K562 (cell line): ENCODE data around the gene SENP7. TPM values are rescaled to one million over a fixed set of nuclear protein-coding genes. Genes with fewer than 3 reads are reported as not detected.

Source experiments
- ATAC-seq: fragments of 200-7000 bp; cut with Tn5 transposase; 3 replicates; pipeline ENCODE4 v1.9.1; 2020; ENCODE audit warnings: moderate library complexity
- BruUV-seq: library from RNA; stranded (reverse); fragments of 400-500 nt; replicated peaks from 2 replicates; lab custom pipeline; 2021; lab: Mats Ljungman, UMichigan
- CTCF ChIA-PET: fragments of 300-600 bp; formaldehyde crosslinking; extraction: SDS; loops from one replicate; lab custom pipeline; 2021; ENCODE audit warnings: low intra/inter-chr PET ratio; lab: Yijun Ruan, JAX
- POLR2A ChIA-PET: fragments of 300-600, 350-650 bp; sonication (Branson Sonifier 250); formaldehyde crosslinking; extraction: SDS; loops from one replicate; lab custom pipeline; 2021; ENCODE audit warnings: antibody characterized with exemption, inconsistent platforms; lab: Yijun Ruan, JAX
- DNase-seq, 4 experiments: peaks; one replicate each; pipeline versions ENCODE4 v3.0.0 to v3.0.0-alpha.2; 2011 to 2018; ENCODE audit warnings: low spot score in 3 of 4, mixed read lengths in 3 of 4; ENCODE audit errors: extremely low read depth in 1 of 4
- FAIRE-seq: peaks from 2 replicates; lab custom pipeline; 2011; peaks lifted over from hg19 to GRCh38; lab: Jason Lieb, UNC
- H2AFZ ChIP-seq: 2 replicates; pipeline ENCODE4 v1.6.0; 2011; ENCODE audit warnings: low read depth, low read length, control low read depth, inconsistent platforms
- H3K27ac ChIP-seq: fragments of 200-600 bp; 3 replicates; pipeline ENCODE4 v1.8.0; 2011; ENCODE audit warnings: low read depth, mild to moderate bottlenecking, control low read depth, inconsistent platforms, low read length, moderate library complexity, mixed read lengths; ENCODE audit errors: extremely low read depth
- H3K27me3 ChIP-seq, 2 experiments: fragments of 300-600 bp in 1 of 2; 2 replicates in 1 of 2; 3 replicates in 1 of 2; pipeline versions ENCODE4 v1.6.0 to v1.8.0; 2011; ENCODE audit warnings: inconsistent platforms in 2 of 2, low read length in 2 of 2, mild to moderate bottlenecking in 1 of 2, mixed read lengths in 1 of 2, moderate library complexity in 1 of 2; ENCODE audit not compliant: control insufficient read depth in 2 of 2, insufficient read depth in 2 of 2
- H3K36me3 ChIP-seq: fragments of 300-600 bp; 3 replicates; pipeline ENCODE4 v1.8.0; 2011; ENCODE audit warnings: mild to moderate bottlenecking, low read length, inconsistent platforms; ENCODE audit not compliant: control insufficient read depth, insufficient read depth
- H3K4me1 ChIP-seq, 2 experiments: fragments of 200-600 bp in 1 of 2; replicated peaks in 1 of 2; 2 replicates in 1 of 2; 3 replicates in 1 of 2; pipeline versions ENCODE4 v1.5.1 to v1.8.0; 2011; ENCODE audit warnings: inconsistent platforms in 2 of 2, low read length in 2 of 2, mild to moderate bottlenecking in 1 of 2, mixed read lengths in 1 of 2, moderate library complexity in 1 of 2; ENCODE audit not compliant: control insufficient read depth in 2 of 2, insufficient read depth in 2 of 2
- H3K4me2 ChIP-seq: 2 replicates; pipeline ENCODE4 v1.6.1; 2011; ENCODE audit warnings: low read length, control low read depth, inconsistent platforms, mixed read lengths; ENCODE audit not compliant: insufficient read depth
- H3K4me3 ChIP-seq: fragments of 200-600 bp; sonication (generic), shearing (Covaris generic); 2 replicates; pipeline ENCODE4 v1.5.1; 2016; ENCODE audit warnings: control low read depth, inconsistent platforms
- H3K79me2 ChIP-seq: fragments of 200-600 bp; 3 replicates; pipeline ENCODE4 v1.8.0; 2011; ENCODE audit warnings: low read length, inconsistent platforms; ENCODE audit not compliant: control insufficient read depth, insufficient read depth
- H3K9ac ChIP-seq, 2 experiments: 2 replicates each; pipeline versions ENCODE4 v1.6.0 to v1.6.1; 2011; ENCODE audit warnings: low read depth in 2 of 2, low read length in 2 of 2, control low read depth in 1 of 2, inconsistent platforms in 1 of 2, mild to moderate bottlenecking in 1 of 2, mixed read lengths in 1 of 2; ENCODE audit not compliant: insufficient read depth in 1 of 2
- H3K9me1 ChIP-seq: one replicate; pipeline ENCODE4 v1.6.0; 2011; ENCODE audit warnings: inconsistent platforms, mild to moderate bottlenecking, low read length, moderate library complexity; ENCODE audit not compliant: control insufficient read depth, insufficient read depth
- H3K9me3 ChIP-seq: replicated peaks from 2 replicates; pipeline ENCODE4 v1.5.1; 2011; ENCODE audit warnings: low read depth, low read length, inconsistent platforms; ENCODE audit not compliant: control insufficient read depth, insufficient read depth
- H4K20me1 ChIP-seq: replicated peaks from 2 replicates; pipeline ENCODE4 v1.6.1; 2011; ENCODE audit warnings: low read length, inconsistent platforms, mixed read lengths; ENCODE audit not compliant: control insufficient read depth, insufficient read depth
- ATF6 ChIP-seq: sonication (generic); formaldehyde crosslinking; IDR thresholded peaks from 2 replicates; pipeline ENCODE4 v1.4.0; 2020; ENCODE audit warnings: mild to moderate bottlenecking, missing genetic modification reagents
- BRD9 ChIP-seq: fragments of 450-650 bp; IDR thresholded peaks from 2 replicates; pipeline ENCODE4 v1.6.1; 2018; ENCODE audit warnings: low read depth; ENCODE audit not compliant: partially characterized antibody
- CHD1 ChIP-seq: fragments of 200-600 bp; sonication (generic); IDR thresholded peaks from one replicate; pipeline ENCODE4 v1.6.1; 2012; ENCODE audit warnings: mild to moderate bottlenecking, moderate library complexity, low read length, inconsistent platforms
- CREM ChIP-seq: IDR thresholded peaks from 2 replicates; pipeline ENCODE4 v1.6.1; 2014; ENCODE audit warnings: antibody characterized with exemption, low read depth
- E4F1 ChIP-seq: fragments of 250-450 bp; sonication (Bioruptor Pico); IDR thresholded peaks from 2 replicates; pipeline ENCODE4 v1.5.0; 2021; ENCODE audit warnings: mild to moderate bottlenecking, borderline replicate concordance
- EZH2 ChIP-seq: IDR thresholded peaks from 2 replicates; pipeline ENCODE4 v1.6.1; 2012; ENCODE audit warnings: low read depth, mild to moderate bottlenecking, inconsistent platforms, low read length, borderline replicate concordance
- MCM7 ChIP-seq, 2 experiments: fragments of 450-650 bp; IDR thresholded peaks; 2 replicates each; pipeline ENCODE4 v1.6.1; 2016 to 2018
- NCOA1 ChIP-seq: fragments of 450-650 bp; IDR thresholded peaks from 2 replicates; pipeline ENCODE4 v1.6.1; 2016; ENCODE audit warnings: low read depth
- NR3C1 ChIP-seq: sonication (generic); formaldehyde crosslinking; IDR thresholded peaks from 2 replicates; pipeline ENCODE4 v1.8.1; 2022; ENCODE audit warnings: missing genetic modification reagents
- POLR3G ChIP-seq: IDR thresholded peaks from 2 replicates; pipeline ENCODE4 v1.6.1; 2011; ENCODE audit not compliant: insufficient read length, insufficient replicate concordance; ENCODE audit errors: extremely low read depth
- RBFOX2 ChIP-seq: fragments of 200-400 bp; formaldehyde crosslinking; IDR thresholded peaks from 2 replicates; pipeline ENCODE4 v1.6.1; 2017; ENCODE audit warnings: low read depth, mild to moderate bottlenecking, low read length, moderate library complexity
- SIN3B ChIP-seq: fragments of 450-650 bp; IDR thresholded peaks from 2 replicates; pipeline ENCODE4 v1.6.1; 2017; ENCODE audit warnings: low read depth, mild to moderate bottlenecking, moderate library complexity
- SREBF1 ChIP-seq: fragments of 150-350 bp; IDR thresholded peaks from 2 replicates; pipeline ENCODE4 v1.6.1; 2014; ENCODE audit warnings: antibody characterized with exemption, low read depth, low read length, borderline replicate concordance
- YY1 ChIP-seq, 3 experiments: IDR thresholded peaks; 2 replicates each; pipeline ENCODE4 v1.6.1; 2011; ENCODE audit warnings: low read length in 2 of 3, mild to moderate bottlenecking in 2 of 3, moderate library complexity in 2 of 3, borderline replicate concordance in 1 of 3, control low read depth in 1 of 3, low read depth in 1 of 3; ENCODE audit not compliant: insufficient read depth in 3 of 3, insufficient replicate concordance in 2 of 3, control insufficient read depth in 1 of 3, insufficient read length in 1 of 3; ENCODE audit errors: extremely low read depth in 1 of 3
- ZNF551 ChIP-seq: fragments of 250-450 bp; sonication (Bioruptor Pico); IDR thresholded peaks from 2 replicates; pipeline ENCODE4 v1.5.0; 2021; ENCODE audit warnings: mild to moderate bottlenecking, moderate library complexity
- ZNF695 ChIP-seq: fragments of 450-650 bp; formaldehyde crosslinking; IDR thresholded peaks from 2 replicates; pipeline ENCODE4 v1.4.0; 2020; ENCODE audit warnings: mild to moderate bottlenecking, moderate library complexity
- ZNF75A ChIP-seq: fragments of 450-650 bp; formaldehyde crosslinking; IDR thresholded peaks from 2 replicates; pipeline ENCODE4 v1.4.0; 2020; ENCODE audit warnings: mild to moderate bottlenecking
- WGBS: fragments of 100-300 bp; shearing (Covaris generic); methylation state at CpG from one replicate; pipeline ENCODE4 v1.1.6; 2016; ENCODE audit warnings: low coverage, mixed read lengths; ENCODE audit not compliant: insufficient coverage; ENCODE audit errors: missing lambda C conversion rate; 5-methylcytosine and 5-hydroxymethylcytosine counted together
- in situ Hi-C: fragments of 300-500 bp; cut with MboI; formaldehyde crosslinking; loops from 4 replicates; pipeline ENCODE4 v1.15.0; 2018; ENCODE audit warnings: inconsistent platforms, mixed read lengths
- intact Hi-C: fragments of 100-400 bp; cut with micrococcal nuclease; formaldehyde crosslinking; loops from 2 replicates; pipeline ENCODE4 v1.14.2; 2022
- polyA plus RNA-seq, 8 experiments: library from polyadenylated mRNA; depleted of rRNA in 4 of 8; stranded (reverse) in 5 of 8; unstranded in 3 of 8; fragments of >200 nt; fragmentation: Nextera tagmentation in 2 of 8; fragmentation: Illumina TruSeq in 1 of 8; extraction: Ambion mirVana in 2 of 8; extraction: Trizol in 1 of 8; gene quantifications; 2 replicates each; pipeline versions ENCODE4 v1.2.1 to v1.2.3, GENCODE V29; 2011 to 2014; ENCODE audit warnings: inconsistent platforms in 1 of 8, missing spikeins in 1 of 8
- total RNA-seq, 7 experiments: library from RNA; depleted of rRNA in 6 of 7; stranded (reverse); fragments of >200 nt in 6 of 7; fragmentation: Illumina TruSeq in 2 of 7; extraction: Trizol in 2 of 7; gene quantifications; 2 replicates each; pipeline versions ENCODE4 v1.2.1 to v1.2.3, GENCODE V29; 2011 to 2021; ENCODE audit warnings: low replicate concordance in 1 of 7

SENP7 gene
- total and polyA plus RNA-seq, 9 of the 15 experiments (the other 6 are each of a cell fraction or from before 2014, with no cell fraction given): 4.1 to 21.9 (median 10.7) TPM

GRCh38 chr3:101561630-101562328 lies 48.8 kb upstream of the SENP7 start, which contains the start of gene TRMT10C:
TRMT10C (plus strand) TSS chr3:101561868; CDS start chr3:101564782, 2,914 bp downstream.
- Histone ChIP-seq H3K9ac (peak within 1 kb of the TSS; percentile 94 to 95), H3K27ac (peak within 1 kb of the TSS; percentile 96), H4K20me1 (peaks cover 12% of the 10 kb centered on the region), H3K27me3 (no peaks in the 10 kb centered on the region), H3K9me1 (no peaks in the 10 kb centered on the region), H3K4me1 (peaks cover under 1 to 8% of the 10 kb centered on the region in 2 experiments; a peak in 3 of 5 replicates), H3K4me3 (peak within 1 kb of the TSS; percentile 94), H2AFZ (peak within 1 kb of the TSS; percentile 88), H3K4me2 (peak within 1 kb of the TSS; percentile 94), H3K79me2 (peaks cover 53% of the 10 kb centered on the region), H3K36me3 (peaks cover 40% of the 10 kb centered on the region; the same call in 2 of the 3 replicates), H3K9me3 (no peaks in the 10 kb centered on the region)
- FAIRE-seq: peak; percentile 96
- POLR2A ChIA-PET: interaction anchor here (0.6 to 2.9 kb wide), 7 partner anchors 10 to 491 kb away, joined by 3 to 22 read pairs (median 4); partner anchors contain the start of gene PCNP
- DNase-seq: peak; percentile 75 to 93 (median 80)
- ATAC-seq: peak; percentile 95
- 2% methylated on average over 24 of the region's 35 CpGs for WGBS
- TSS peak; percentile 59 for BruUV-seq
- in situ Hi-C loops (loop anchor here (5.0 kb wide), 1 partner anchor 44 kb away; no protein-coding TSS in a partner anchor), intact Hi-C loops (loop anchor here (2.0 to 10.0 kb wide), 2 partner anchors 51 to 177 kb away; no protein-coding TSS in a partner anchor)
- CTCF ChIA-PET: no interaction called here
- TF ChIP-seq RBFOX2 (peak; percentile 90), ZNF75A (CRISPR knock-in tag) (no peak), E4F1 (no peak), ZNF551 (CRISPR knock-in tag) (no peak), BRD9 (no peak), YY1 (IDR thresholded peaks at IDR 0.05; ENCODE audit: borderline replicate concordance in 1 of 3, control insufficient read depth in 1 of 3, extremely low read depth in 1 of 3, insufficient read depth in 3 of 3, insufficient read length in 1 of 3, insufficient replicate concordance in 2 of 3, low read depth in 1 of 3, low read length in 2 of 3) (peak in 2 of 3 experiments; percentile 38 to 51), POLR3G (no peak), CREM (peak; percentile 99), ATF6 (CRISPR knock-in tag) (no peak), NCOA1 (no peak; the same call in 1 of the 2 replicates), CHD1 (peak; percentile 56), ZNF695 (CRISPR knock-in tag) (no peak), MCM7 (IDR thresholded peaks at IDR 0.05) (no peak), NR3C1 (CRISPR knock-in tag) (no peak), SIN3B (peak; percentile 87), SREBF1 (no peak), EZH2 (no peak)
